GM21447 (cell line): ENCODE results near the gene LORICRIN.

Experiments used
- ATAC-seq: cut with Tn5 transposase; IDR thresholded peaks from one replicate; pipeline ENCODE4 v1.9.1; 2021; ENCODE audit not compliant: unreplicated experiment

The LORICRIN gene

GRCh38 chr1:153293851-153294250, 34.4 kb downstream of the LORICRIN start:
- ATAC-seq: no peak

GRCh38 chr1:153302308-153302707, 42.8 kb downstream of the LORICRIN start:
- ATAC-seq: no peak

GRCh38 chr1:153305682-153306081, 46.2 kb downstream of the LORICRIN start:
- ATAC-seq: no peak

- no peak for ATAC-seq
Measured at GRCh38 chr1:153306303-153307220, 47.1 kb downstream of the LORICRIN start.

GRCh38 chr1:153307221-153307600, 47.7 kb downstream of the LORICRIN start:
- ATAC-seq: no peak

GRCh38 chr1:153308540-153308939, 49.1 kb downstream of the LORICRIN start:
- no peak for ATAC-seq

- ATAC-seq: no peak
Measured at GRCh38 chr1:153309441-153309840, 50.0 kb downstream of the LORICRIN start.

GRCh38 chr1:153310526-153310925, 51.0 kb downstream of the LORICRIN start:
- no peak for ATAC-seq
